Colonic mucosa (tissue), 4 donors: ENCODE measurements around the gene ADGRA1. TPM values are rescaled to one million over a fixed set of nuclear protein-coding genes. Genes with fewer than 3 reads are reported as not detected.

ENCODE experiments used
- DNase-seq: peaks from one replicate; pipeline ENCODE4 v3.0.0-alpha.2; 2020
- H3K27ac ChIP-seq: fragments of 200-600 bp; one replicate; pipeline ENCODE4 v1.8.0; 2021
- H3K27me3 ChIP-seq: fragments of 200-600 bp; one replicate; pipeline ENCODE4 v1.8.0; 2021
- H3K36me3 ChIP-seq: fragments of 200-600 bp; one replicate; pipeline ENCODE4 v1.8.0; 2021
- H3K4me1 ChIP-seq: fragments of 200-600 bp; one replicate; pipeline ENCODE4 v1.8.0; 2021; ENCODE audit warnings: mild to moderate bottlenecking
- H3K4me3 ChIP-seq: fragments of 200-600 bp; one replicate; pipeline ENCODE4 v1.8.0; 2021
- H3K9ac ChIP-seq, 2 donors: one replicate each; pipeline ENCODE4 v1.7.0; 2013; ENCODE audit warnings: control low read depth in 2 of 2, low read depth in 2 of 2, low read length in 2 of 2
- H3K9me3 ChIP-seq: fragments of 200-600 bp; one replicate; pipeline ENCODE4 v1.8.0; 2021
- CTCF ChIP-seq: fragments of 200-600 bp; IDR thresholded peaks from one replicate; pipeline ENCODE4 v1.8.0; 2022; ENCODE audit warnings: antibody characterized with exemption, mild to moderate bottlenecking
- intact Hi-C: fragments of 100-400 bp; cut with DNase I; formaldehyde crosslinking; loops from one replicate; pipeline ENCODE4 v1.14.1; 2022
- total RNA-seq, 2 donors: library from RNA; stranded (reverse); fragmentation: NEBNext Ultra II Directional in 1 of 2; extraction: Animal tissue kit (Norgen Biotek cat#: 25700) in 1 of 2; gene quantifications; one replicate each; pipeline ENCODE4 v1.2.1, GENCODE V29; 2021
- donor health status: healthy.
- donor health status: DM: no; HTN: no; CAD: no.
- donor health status: DM: no; HTN: no; CAD: no.

ADGRA1 gene
- total RNA-seq, 2 donors from 2014 or later, result not detected

- no peak for TF ChIP-seq CTCF
- Histone ChIP-seq H3K4me1 (no peaks in the 10 kb centered on the region), H3K9me3 (no peaks in the 10 kb centered on the region), H3K27me3 (no peaks in the 10 kb centered on the region), H3K27ac (no peak overlapping the region), H3K9ac (no peak overlapping the region), H3K36me3 (no peaks in the 10 kb centered on the region), H3K4me3 (no peak overlapping the region)
- intact Hi-C loops, result no loop called here
- DNase-seq, result peak; percentile 29
Measured at GRCh38 chr10:133127291-133128125, 39.8 kb downstream of the ADGRA1 start.

- Histone ChIP-seq H3K36me3 (no peaks in the 10 kb centered on the region), H3K27me3 (no peaks in the 10 kb centered on the region), H3K27ac (no peak overlapping the region), H3K9ac (no peak overlapping the region), H3K4me1 (no peaks in the 10 kb centered on the region), H3K4me3 (no peak overlapping the region), H3K9me3 (no peaks in the 10 kb centered on the region)
- DNase-seq, result no peak
- no peak for TF ChIP-seq CTCF
- intact Hi-C loops, result no loop called here
Measured at GRCh38 chr10:133128126-133129070, 40.7 kb downstream of the ADGRA1 start.

GRCh38 chr10:133129071-133129858, 41.5 kb downstream of the ADGRA1 start:
- Histone ChIP-seq H3K27ac (no peak overlapping the region), H3K4me3 (no peak overlapping the region), H3K9ac (no peak overlapping the region), H3K36me3 (no peaks in the 10 kb centered on the region), H3K9me3 (no peaks in the 10 kb centered on the region), H3K27me3 (no peaks in the 10 kb centered on the region), H3K4me1 (no peaks in the 10 kb centered on the region)
- no peak for TF ChIP-seq CTCF
- DNase-seq, result no peak
- intact Hi-C loops, result no loop called here

GRCh38 chr10:133129859-133130495, 42.3 kb downstream of the ADGRA1 start:
- intact Hi-C loops, result no loop called here

More at GRCh38 chr10:133129859-133130495, 42.3 kb downstream of the ADGRA1 start:
- no peak for TF ChIP-seq CTCF
- Histone ChIP-seq H3K4me3 (no peak overlapping the region), H3K27me3 (no peaks in the 10 kb centered on the region), H3K9me3 (no peaks in the 10 kb centered on the region), H3K4me1 (no peaks in the 10 kb centered on the region), H3K9ac (no peak overlapping the region), H3K27ac (no peak overlapping the region), H3K36me3 (no peaks in the 10 kb centered on the region)
- DNase-seq, result no peak
